ENCODE results near the gene EMID1. TPM values are rescaled to one million over a fixed set of nuclear protein-coding genes. Genes with fewer than 3 reads are reported as not detected.
A peak's percentile ranks its signal among the peaks of the same experiment; 100 is the strongest.

Gene EMID1
- total and polyA plus RNA-seq, 4 donors: 4.9 to 30.2 (median 8.4) TPM

GRCh38 chr22:29269230-29269604 is 63.5 kb downstream of the EMID1 start:
- DNase-seq (no peak), ATAC-seq (ENCODE audit: insufficient read depth, low FRiP score) (no peak)
- Histone ChIP-seq H3K4me3 (peak overlapping the region; percentile 89), H3K4me1 (ENCODE audit: control insufficient read depth in 5 of 5, insufficient read depth in 5 of 5, low read length in 5 of 5) (peaks cover 12 to 51% (median 24%) of the 10 kb centered on the region in 5 donors), H3K9ac (ENCODE audit: insufficient read depth in 1 of 2, low read length in 2 of 2) (peak overlapping the region; percentile 83 to 93), H3K27me3 (ENCODE audit: control insufficient read depth in 3 of 3, insufficient read depth in 3 of 3, low read length in 2 of 3) (no peaks in the 10 kb centered on the region), H3K36me3 (ENCODE audit: control insufficient read depth in 4 of 4, insufficient read depth in 4 of 4, low read length in 4 of 4) (peaks cover 12 to 31% (median 24%) of the 10 kb centered on the region in 4 donors), H3K27ac (ENCODE audit: low read depth in 1 of 2, low read length in 1 of 2) (peak overlapping the region; percentile 96 to 97), H3K9me3 (ENCODE audit: control insufficient read depth in 4 of 4, insufficient read depth in 3 of 4, low read length in 3 of 4) (no peaks in the 10 kb centered on the region)
- 1 to 3% methylated on average over 14 of the region's 14 CpGs for WGBS, 2 donors
- TF ChIP-seq CTCF (IDR thresholded peaks at IDR 0.05; ENCODE audit: control extremely low read depth, extremely low read depth): no peak

GRCh38 chr22:29269731-29270474 is 64.2 kb downstream of the EMID1 start:
- no peak for TF ChIP-seq CTCF (IDR thresholded peaks at IDR 0.05; ENCODE audit: control extremely low read depth, extremely low read depth)
- peaks cover 12 to 31% (median 26%) of the 10 kb centered on the region in 4 donors for H3K36me3 ChIP-seq (ENCODE audit: control insufficient read depth in 4 of 4, insufficient read depth in 4 of 4, low read length in 4 of 4)
- 9 to 12% methylated on average over 13 of the region's 13 CpGs for WGBS, 2 donors
- H3K27me3 ChIP-seq (ENCODE audit: control insufficient read depth in 3 of 3, insufficient read depth in 3 of 3, low read length in 2 of 3): no peaks in the 10 kb centered on the region
- no peaks in the 10 kb centered on the region for H3K9me3 ChIP-seq (ENCODE audit: control insufficient read depth in 4 of 4, insufficient read depth in 3 of 4, low read length in 3 of 4)
- H3K27ac ChIP-seq (ENCODE audit: low read depth in 1 of 2, low read length in 1 of 2): no peak overlapping the region
- peaks cover 12 to 51% (median 24%) of the 10 kb centered on the region in 5 donors for H3K4me1 ChIP-seq (ENCODE audit: control insufficient read depth in 5 of 5, insufficient read depth in 5 of 5, low read length in 5 of 5)
- peak overlapping the region; percentile 89 for H3K4me3 ChIP-seq
- H3K9ac ChIP-seq (ENCODE audit: insufficient read depth in 1 of 2, low read length in 2 of 2): peak overlapping the region; percentile 83 to 93
- no peak for ATAC-seq (ENCODE audit: insufficient read depth, low FRiP score)
- peak in 1 of 3 donors; percentile 26 for DNase-seq

- Histone ChIP-seq H3K4me1 (ENCODE audit: control insufficient read depth in 5 of 5, insufficient read depth in 5 of 5, low read length in 5 of 5) (peaks cover 12 to 51% (median 24%) of the 10 kb centered on the region in 5 donors), H3K36me3 (ENCODE audit: control insufficient read depth in 4 of 4, insufficient read depth in 4 of 4, low read length in 4 of 4) (peaks cover 7 to 37% (median 28%) of the 10 kb centered on the region in 4 donors), H3K9me3 (ENCODE audit: control insufficient read depth in 4 of 4, insufficient read depth in 3 of 4, low read length in 3 of 4) (no peaks in the 10 kb centered on the region), H3K4me3 (no peak overlapping the region), H3K27ac (ENCODE audit: low read depth in 1 of 2, low read length in 1 of 2) (no peak overlapping the region), H3K27me3 (ENCODE audit: control insufficient read depth in 3 of 3, insufficient read depth in 3 of 3, low read length in 2 of 3) (no peaks in the 10 kb centered on the region), H3K9ac (ENCODE audit: insufficient read depth in 1 of 2, low read length in 2 of 2) (peak overlapping the region in 1 of 2 donors; percentile 83)
- no peak for DNase-seq
- WGBS, 2 donors: 13 to 29% methylated on average over 9 of the region's 9 CpGs
- no peak for TF ChIP-seq CTCF (IDR thresholded peaks at IDR 0.05; ENCODE audit: control extremely low read depth, extremely low read depth)
- no peak for ATAC-seq (ENCODE audit: insufficient read depth, low FRiP score)
These were observed 65.0 kb downstream of the EMID1 start for GRCh38 chr22:29270475-29271271.
